Right hindlimb (tissue), 1 donor: ENCODE data around the gene TMEM232.
"Not testable (repeated sequence)": the region's sequence is repeated elsewhere in the genome, so short reads cannot be mapped to it uniquely, and the experiment has no call there.

Experiments used
- DNase-seq: peaks from one replicate; pipeline ENCODE4 v3.0.0-alpha.2; 2018

The TMEM232 gene

DNA sequence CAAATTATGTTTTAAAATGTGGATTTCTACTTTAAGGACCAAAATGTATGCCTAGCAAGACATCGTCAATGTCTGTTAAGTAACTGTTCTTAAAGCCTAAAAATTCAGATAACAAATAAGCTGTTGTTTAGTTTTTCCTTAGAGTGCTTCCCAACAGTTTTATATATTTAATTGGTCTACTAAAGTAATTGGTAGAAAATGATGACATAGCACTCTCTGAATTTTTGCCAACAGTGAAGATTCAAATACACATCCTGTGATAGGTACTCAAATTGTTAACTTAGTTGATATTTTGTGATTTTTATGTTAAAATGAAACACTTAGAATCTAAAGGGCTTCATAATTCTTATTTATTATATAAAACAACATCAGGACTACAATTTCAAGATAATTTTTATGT lies 107.5 kb downstream of the TMEM232 start:
- DNase-seq: no peak

DNA sequence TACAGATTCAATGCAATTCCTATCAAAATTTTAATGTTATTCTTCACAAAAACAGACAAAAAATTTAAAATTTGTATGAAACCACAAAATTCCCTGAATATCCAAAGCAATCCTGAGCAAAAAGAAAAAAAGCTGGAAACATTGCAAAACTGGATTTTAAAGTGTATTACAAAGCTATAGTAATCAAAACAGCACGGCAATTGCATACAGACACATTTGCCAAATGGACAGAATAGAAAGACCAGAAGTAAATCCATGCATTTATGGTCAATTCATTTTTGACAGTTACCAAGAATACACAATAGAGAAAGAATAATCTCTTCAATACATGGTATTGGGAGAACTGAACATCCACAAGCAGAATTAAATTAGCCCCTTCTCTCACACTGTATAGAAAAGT lies 110.5 kb downstream of the TMEM232 start:
- no peak for DNase-seq

DNA sequence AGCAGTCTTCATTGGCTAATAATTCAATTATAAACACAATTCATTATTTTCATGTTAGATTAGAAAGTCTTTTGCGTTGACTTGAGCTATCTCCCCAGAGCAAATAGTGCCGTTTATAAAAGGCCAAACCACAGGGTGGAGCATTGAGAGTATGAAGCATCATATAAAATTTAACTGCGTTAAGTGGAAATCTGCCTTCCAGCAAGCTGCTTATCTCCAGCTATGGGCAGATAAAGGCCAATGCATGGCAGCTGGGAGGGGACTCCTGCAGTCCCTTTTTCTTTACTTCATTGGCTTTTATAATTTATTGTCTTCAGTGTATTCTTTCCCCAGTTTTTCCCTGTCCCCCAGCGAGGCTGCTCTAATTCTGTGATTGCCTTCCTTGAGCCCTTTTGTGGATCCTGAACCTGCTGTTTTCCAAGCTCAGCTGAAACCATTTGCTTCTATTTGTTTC lies 113.7 kb downstream of the TMEM232 start:
- no peak for DNase-seq

- DNase-seq: no peak
Measured at GRCh38 chr5:110611817-110612216, 114.7 kb downstream of the TMEM232 start.

GRCh38 chr5:110594866-110595265 lies 131.6 kb downstream of the TMEM232 start:
- no peak for DNase-seq

DNA sequence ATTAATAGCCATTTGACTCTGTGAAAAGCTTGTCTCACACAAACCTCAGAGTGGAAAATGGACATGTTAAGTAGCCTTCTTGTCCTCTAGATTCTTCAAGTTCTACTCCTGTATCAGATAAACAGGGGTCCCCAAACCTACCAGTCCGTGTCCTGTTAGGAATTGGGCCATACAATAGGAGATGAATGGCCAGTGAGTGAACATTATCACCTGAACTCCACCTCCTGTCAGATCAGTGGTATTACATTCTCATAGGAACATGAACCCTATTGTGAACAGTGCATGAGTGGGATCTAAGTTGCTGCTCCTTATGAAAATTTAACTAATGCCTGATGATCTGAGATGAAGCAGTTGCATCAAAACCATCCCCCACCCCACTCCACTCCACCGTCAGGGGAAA lies 136.3 kb downstream of the TMEM232 start:
- no peak for DNase-seq

- DNase-seq: no peak
Measured at GRCh38 chr5:110588286-110588980, 138.0 kb downstream of the TMEM232 start.

GRCh38 chr5:110580625-110581024 lies 145.8 kb downstream of the TMEM232 start:
- no peak for DNase-seq

GRCh38 chr5:110572729-110573128 lies 153.7 kb downstream of the TMEM232 start:
- no peak for DNase-seq

DNA sequence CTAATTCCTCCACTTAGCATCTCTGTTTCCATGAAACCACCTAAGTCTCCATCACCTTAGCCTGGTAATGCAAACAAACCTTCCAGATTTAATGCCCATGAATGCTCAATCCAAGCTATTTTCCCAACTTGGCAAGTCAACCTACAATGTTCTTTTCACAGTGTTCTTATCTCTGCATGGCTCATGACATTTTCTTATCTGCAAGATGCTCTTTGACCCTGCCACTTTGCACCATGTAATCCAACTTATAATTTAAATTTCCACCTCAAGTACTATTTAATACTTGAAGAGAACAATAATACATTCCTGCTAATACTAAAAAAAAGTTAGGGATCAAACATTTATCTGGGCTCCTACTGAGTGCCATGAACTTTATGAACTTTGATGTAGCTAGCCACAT lies 164.3 kb downstream of the TMEM232 start:
- no peak for DNase-seq

DNA sequence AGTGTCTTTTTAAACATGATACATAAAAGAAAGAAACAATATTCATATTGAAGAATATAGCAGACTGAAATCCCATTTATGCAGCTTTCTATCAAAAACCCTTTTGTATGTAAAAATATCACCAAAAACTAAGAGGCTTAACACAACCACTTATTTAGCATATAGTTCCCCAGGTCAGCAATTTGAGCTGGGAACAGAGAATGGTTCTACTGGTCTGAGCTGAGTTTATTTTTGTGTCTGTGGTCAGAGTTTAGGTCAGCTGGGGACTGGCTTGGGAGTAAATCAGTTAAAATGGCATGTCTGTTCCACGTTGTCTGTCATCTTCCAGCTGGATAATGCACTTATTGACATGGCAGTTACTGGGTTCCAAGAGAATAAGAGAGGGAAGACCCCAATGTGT lies 165.0 kb downstream of the TMEM232 start:
- no peak for DNase-seq

DNA sequence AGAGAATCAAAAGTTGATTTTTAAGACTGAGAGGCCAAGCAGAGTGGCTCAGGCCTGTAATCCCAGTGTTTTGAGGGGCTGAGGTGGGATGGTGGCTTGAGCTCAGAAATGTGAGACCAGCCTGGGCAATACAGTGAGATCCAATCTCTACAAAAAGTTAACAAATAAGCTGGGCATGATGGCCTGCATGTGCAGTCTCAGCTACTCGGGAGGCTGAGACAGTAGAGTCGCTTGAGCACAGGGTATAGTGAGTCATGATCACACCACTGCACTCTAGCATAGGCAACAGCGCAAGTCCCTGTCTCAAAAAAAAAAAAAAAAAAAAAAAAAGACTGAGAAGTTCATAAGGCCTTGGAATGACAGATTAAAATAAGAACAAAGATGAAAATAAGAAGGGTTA lies 177.2 kb downstream of the TMEM232 start:
- no peak for DNase-seq

GRCh38 chr5:110548171-110548570 lies 178.3 kb downstream of the TMEM232 start:
- no peak for DNase-seq

DNA sequence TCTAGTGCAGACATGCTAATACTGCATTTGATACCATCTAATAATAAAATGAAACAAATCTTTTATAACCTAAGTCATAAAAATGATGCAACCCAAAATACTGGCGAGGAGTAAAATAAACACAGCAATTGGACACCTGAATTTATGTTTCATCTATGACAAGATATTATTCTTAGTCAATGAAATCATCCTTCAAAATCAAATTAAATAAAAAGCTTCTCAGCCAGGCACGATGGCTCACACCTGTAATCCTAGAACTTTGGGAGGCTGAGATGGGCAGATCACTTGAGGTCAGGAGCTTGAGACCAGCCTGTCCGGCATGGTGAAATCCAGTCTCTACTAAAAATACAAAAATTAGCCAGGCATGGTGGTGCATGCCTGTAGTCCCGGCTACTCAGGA lies 179.0 kb downstream of the TMEM232 start:
- no peak for DNase-seq

DNA sequence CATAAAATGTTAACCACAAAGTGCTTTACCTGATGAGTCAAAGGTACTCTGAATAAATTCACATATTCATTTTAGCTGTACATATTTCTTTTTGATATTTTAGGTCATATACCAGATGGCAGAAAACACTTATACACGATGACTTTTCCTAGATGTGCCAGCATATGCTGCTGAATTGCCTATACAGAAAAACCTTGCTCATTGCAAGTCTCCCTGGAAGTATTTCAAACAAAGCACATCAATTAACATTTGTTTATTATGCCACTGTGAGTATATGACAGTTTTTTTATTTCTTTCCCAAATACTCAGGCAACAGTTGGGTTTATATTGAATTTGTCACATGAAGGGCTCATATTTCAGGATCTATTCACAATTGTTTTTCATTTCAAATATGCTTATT lies 180.8 kb downstream of the TMEM232 start:
- DNase-seq: no peak

DNA sequence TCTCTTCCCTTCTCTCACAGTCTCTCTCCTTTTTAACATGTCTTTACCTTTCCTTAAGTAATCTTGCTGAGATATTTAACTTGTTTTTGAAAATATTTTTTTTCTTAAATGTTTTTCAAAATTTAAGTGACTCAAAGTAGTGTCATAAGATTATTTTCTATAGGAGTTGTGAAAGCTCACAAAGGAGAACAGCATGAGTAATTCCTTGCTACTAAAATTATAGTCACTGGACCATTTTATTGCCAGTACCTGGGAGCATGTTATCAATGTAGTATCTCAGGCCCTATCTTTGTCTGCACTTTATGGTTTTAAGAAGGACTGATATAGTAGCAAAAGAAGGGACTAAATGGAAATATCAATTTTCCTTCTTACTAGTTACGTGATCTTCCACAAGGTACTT lies 181.9 kb downstream of the TMEM232 start:
- no peak for DNase-seq

DNA sequence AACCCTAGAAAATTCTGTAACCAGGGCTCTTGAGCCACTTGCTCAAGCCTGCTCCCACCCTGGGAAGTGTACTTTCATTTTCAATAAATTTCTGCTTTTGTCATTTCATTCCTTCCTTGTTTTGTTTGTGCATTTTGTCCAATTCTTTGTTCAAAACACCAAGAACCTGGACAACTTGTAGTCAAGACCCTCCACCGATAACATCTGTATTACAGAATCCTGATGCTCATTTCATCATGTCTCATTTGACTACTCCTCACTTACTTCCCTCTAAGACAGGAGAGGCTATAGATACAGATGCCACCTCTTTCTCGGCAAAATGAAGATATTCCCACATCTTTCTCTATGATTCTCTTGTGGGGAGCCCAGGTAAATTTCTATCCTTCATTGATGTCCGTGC lies 183.5 kb downstream of the TMEM232 start:
- no peak for DNase-seq

- DNase-seq: no peak
Measured at GRCh38 chr5:110536120-110537115, 190.1 kb downstream of the TMEM232 start.

- DNase-seq: not testable (repeated sequence)
Measured at GRCh38 chr5:110535146-110535545, 191.3 kb downstream of the TMEM232 start.

GRCh38 chr5:110525762-110526161 lies 200.7 kb downstream of the TMEM232 start:
- DNase-seq: no peak

- no peak for DNase-seq
Measured at GRCh38 chr5:110517396-110517795, 209.1 kb downstream of the TMEM232 start.

DNA sequence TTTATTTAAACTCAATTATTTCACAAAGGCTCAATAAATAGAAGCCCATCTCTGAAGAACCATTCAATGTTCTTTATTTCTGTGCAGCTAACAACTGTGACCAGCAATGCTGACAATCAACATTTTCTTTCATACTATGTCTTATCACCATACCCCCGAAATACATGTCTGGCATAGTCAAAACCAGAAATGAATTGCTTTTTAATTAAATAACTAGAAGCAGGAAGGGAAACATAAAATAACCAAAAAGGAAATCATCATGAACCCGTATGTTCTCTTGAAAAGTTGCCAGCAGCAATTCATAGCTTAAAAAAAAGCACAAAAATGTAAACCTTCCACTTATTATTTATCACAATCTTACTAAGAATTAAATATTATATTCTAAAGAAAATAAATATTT lies 212.4 kb downstream of the TMEM232 start:
- DNase-seq: no peak

DNA sequence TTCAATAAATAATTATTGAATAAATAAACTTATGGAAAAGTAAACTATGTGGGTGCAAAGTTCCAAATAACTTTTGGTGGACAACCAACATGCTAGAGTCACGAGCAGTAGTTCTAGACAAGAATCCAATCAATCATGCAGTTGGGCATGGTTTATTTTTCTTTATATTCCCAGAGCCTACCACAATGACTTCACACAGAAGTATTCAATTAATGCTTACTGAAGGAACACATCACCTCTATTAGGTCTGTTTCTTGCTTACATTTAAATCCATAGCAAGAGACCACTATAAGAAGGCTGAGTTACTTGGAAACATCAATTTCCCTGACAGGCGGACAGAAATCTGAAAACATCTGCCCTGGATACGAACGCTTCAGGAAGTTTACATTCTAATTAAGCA lies 214.2 kb downstream of the TMEM232 start:
- no peak for DNase-seq

DNA sequence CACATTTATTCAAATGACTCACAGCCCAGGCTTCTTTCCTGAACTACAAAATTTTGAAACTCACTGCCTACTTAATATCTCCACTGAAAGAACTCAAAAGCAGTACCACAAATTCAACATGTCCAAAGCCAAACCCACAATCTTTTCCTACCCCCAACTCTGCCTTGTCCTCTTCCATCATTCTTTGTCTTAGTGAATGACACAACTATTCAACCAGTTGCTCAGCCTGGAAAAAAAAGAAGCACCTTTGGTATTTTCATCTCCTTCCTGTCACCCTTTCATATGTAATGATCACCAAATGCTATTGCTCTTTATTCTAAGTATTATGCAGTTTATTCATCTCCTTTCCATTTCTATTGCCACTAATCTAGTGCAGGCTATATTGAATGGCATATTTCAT lies 216.3 kb downstream of the TMEM232 start:
- DNase-seq: no peak
